NCI-H1105 (cell line): ENCODE results near the gene WDR37.
"Not testable (repeated sequence)": the region's sequence is repeated elsewhere in the genome, so short reads cannot be mapped to it uniquely, and the experiment has no call there.

Experiments
- DNase-seq: peaks from one replicate; lab custom pipeline; 2025; lab: John Stamatoyannopoulos, UW

Gene WDR37

GRCh38 chr10:1104971-1105370 lies 48.8 kb downstream of the WDR37 start:
- DNase-seq = no peak

- DNase-seq = no peak
These were observed 50.8 kb downstream of the WDR37 start for GRCh38 chr10:1107004-1107403.

DNA sequence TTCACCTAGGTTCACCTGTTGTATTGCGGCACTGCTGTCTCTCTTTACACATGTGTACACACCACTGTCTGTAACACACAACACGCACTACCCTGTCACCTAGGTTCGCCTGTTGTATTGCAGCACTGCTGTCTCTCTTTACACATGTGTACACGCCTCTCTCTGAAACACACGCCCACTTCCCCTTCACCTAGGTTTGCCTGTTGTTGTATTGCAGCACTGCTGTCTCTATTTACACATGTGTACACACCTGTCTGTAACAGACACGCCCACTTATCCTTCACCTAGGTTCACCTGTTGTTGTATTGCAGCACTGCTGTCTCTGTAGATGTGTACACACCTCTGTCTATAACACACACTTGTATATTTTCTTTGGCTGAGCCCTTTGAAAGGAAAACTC lies 51.5 kb downstream of the WDR37 start:
- DNase-seq = no peak

GRCh38 chr10:1109795-1110673 lies 53.8 kb downstream of the WDR37 start:
- no peak for DNase-seq

GRCh38 chr10:1110674-1111119 lies 54.5 kb downstream of the WDR37 start:
- no peak for DNase-seq

- DNase-seq = no peak
These were observed 58.1 kb downstream of the WDR37 start for GRCh38 chr10:1114315-1114714.

DNA sequence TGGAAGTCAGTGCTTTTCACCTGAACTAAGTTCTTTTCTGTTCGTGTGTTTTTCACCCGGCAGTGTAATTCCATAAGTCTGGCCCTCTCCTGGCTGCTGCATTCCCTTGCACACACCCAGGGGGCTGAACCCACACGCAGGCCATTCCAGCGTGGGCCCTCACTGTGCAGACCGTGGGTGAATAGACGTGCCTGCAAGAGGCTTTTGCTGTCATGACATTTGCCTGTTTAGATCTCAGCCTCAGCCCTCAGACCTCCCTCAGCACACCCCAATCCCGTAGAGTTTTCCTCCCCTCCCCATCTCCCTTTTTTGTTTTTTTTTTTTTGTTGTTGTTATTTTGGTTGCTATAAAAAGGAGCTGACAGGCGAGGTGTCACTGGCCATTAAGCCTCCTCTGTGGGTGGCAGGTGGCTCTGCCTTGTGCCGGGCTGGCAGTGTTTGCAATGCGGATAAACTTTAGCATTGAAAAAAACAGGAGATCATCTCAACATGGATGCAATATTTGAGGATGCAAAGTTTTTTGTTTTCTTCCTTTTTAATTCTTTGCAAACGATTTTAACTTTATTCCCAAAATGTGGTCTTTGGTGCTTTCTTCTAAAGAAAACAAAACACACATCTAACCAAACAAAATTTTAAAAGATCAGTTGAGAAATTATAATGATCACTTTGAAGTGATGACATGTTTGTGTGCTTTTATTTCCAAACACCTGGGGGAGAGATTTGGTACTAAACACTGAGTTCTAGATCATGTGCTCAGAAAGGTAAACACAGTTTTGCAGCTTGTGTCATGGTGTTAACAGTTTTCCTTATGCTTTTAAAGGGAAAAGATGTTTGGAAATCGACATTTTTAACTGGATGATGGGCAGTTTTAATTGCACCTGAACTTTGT lies 58.8 kb downstream of the WDR37 start:
- no peak for DNase-seq

DNA sequence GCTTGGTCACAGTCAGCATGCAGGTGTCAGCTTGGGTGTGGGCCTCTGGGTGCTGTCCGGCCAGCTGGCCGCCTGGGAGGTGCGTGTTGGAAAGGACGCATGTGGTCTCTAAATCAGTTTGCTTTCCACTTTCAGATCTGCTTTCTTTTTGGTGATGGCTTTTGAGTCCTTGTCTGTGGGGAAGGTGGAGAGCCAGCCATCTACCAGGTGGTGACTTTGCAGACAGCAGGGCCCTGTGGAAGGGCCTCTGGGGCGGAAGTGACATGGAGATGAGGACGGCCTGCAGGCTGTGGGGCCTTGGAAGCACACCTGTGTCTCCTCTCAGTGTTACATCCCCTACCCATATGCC lies 59.4 kb downstream of the WDR37 start:
- DNase-seq = no peak

- no peak for DNase-seq
These were observed 59.9 kb downstream of the WDR37 start for GRCh38 chr10:1116051-1116450.

GRCh38 chr10:1116696-1117280 lies 60.6 kb downstream of the WDR37 start:
- no peak for DNase-seq

DNA sequence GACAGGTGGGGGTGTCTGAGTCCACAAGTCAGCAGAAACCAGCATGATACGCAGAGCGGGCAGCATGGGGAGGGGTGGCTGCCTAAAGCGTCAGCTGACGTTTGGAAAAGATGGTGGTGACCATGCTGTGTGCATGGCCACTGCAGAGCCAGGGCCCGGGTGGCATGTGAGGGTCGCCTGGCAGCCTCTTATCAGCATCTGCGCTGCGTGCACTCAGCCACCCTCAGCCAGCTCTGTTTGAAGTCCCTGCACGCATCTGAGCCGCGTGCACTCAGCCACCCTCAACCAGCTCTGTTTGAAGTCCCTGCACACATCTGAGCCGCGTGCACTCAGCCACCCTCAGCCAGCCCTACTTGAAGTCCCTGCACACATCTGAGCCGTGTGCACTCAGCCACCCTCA lies 61.5 kb downstream of the WDR37 start:
- DNase-seq = no peak

DNA sequence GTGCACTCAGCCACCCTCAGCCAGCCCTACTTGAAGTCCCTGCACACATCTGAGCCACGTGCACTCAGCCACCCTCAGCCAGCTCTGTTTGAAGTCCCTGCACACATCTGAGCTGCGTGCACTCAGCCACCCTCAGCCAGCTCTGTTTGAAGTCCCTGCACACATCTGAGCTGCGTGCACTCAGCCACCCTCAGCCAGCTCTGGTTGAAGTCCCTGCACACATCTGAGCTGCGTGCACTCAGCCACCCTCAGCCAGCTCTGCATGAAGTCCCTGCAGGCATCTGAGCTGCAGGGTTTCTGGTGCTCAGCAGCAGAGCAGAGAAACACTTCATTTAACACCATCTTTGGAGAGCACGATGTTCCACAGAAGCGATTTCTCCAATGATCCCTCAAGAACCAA lies 62.1 kb downstream of the WDR37 start:
- not testable (repeated sequence) for DNase-seq

- no peak for DNase-seq
These were observed 62.8 kb downstream of the WDR37 start for GRCh38 chr10:1119027-1119426.

GRCh38 chr10:1119501-1119900 lies 63.3 kb downstream of the WDR37 start:
- no peak for DNase-seq

GRCh38 chr10:1120306-1120705 lies 64.1 kb downstream of the WDR37 start:
- no peak for DNase-seq

DNA sequence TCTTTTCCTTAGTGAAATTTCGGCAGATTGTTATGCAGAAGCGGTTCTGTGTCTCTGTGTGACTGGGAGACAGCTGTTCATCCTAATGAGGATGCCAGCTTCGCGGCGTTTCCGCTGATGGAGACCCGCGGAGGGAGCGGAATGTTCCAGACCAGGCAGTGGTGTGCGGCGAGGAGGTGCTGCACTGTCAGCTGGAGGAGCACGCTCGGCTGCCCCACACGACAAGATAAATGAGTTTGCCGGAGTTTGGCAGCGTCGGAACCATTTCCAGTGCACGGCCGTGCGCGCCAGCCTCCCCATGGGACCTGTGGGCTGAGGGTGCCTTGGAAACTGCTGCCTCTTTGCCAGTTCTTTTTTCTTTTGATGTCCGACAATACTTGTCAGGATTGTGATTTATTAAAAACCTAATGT lies 64.6 kb downstream of the WDR37 start:
- DNase-seq = no peak

- DNase-seq = no peak
These were observed 65.2 kb downstream of the WDR37 start for GRCh38 chr10:1121271-1121970.

GRCh38 chr10:1122349-1122748 lies 66.2 kb downstream of the WDR37 start:
- DNase-seq = no peak

GRCh38 chr10:1123198-1123597 lies 67.0 kb downstream of the WDR37 start:
- DNase-seq = no peak

GRCh38 chr10:1123972-1124371 lies 67.8 kb downstream of the WDR37 start:
- no peak for DNase-seq

DNA sequence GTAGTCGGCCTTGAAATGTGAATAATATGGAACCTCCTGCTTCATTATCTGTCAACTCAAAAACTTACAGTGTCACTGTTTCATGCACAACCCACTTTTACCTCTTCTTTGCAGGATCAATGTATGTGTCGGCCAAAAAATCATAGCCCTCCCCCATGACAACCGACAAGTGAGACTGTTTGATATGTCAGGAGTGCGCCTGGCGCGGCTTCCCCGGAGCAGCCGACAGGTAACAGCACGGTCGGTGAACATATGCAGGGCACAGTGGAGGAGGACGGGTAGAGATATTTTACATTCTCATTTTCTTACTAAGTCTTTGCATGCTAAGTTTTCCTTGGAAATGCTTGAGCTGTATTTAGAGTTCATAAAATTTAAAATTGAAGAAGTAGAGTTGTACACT lies 68.6 kb downstream of the WDR37 start:
- DNase-seq = no peak

GRCh38 chr10:1126461-1126860 lies 70.3 kb downstream of the WDR37 start:
- DNase-seq = no peak
